Activated CD8-positive, alpha-beta memory T cell treated with anti-CD3 and anti-CD28 coated beads, Interleukin-2, amount 10 ng/mL, durations not matched to agents 7 days and 5 days (primary cell): ENCODE measurements around the gene NFKB1. TPM values are rescaled to one million over a fixed set of nuclear protein-coding genes. Genes with fewer than 3 reads are reported as not detected.
A peak's percentile ranks its signal among the peaks of the same experiment; 100 is the strongest.

Source experiments
- ATAC-seq: fragments of 150-1000 bp; cut with Tn5 transposase; one replicate; pipeline ENCODE4 v1.10.0; 2021; ENCODE audit warnings: moderate library complexity
- CTCF ChIA-PET: fragments of 350-600 bp; sonication (Branson Sonifier 250); formaldehyde crosslinking; loops from one replicate; lab custom pipeline; 2021; ENCODE audit warnings: antibody characterized with exemption; lab: Charles Lee
- DNase-seq: peaks from one replicate; pipeline ENCODE4 v3.0.0-alpha.2; 2020
- H3K27ac Mint-ChIP-seq: one replicate; pipeline ENCODE4 v1.8.0; 2021; ENCODE audit warnings: mild to moderate bottlenecking, mixed read lengths
- H3K27me3 Mint-ChIP-seq: one replicate; pipeline ENCODE4 v1.8.0; 2021; ENCODE audit warnings: mixed read lengths
- H3K36me3 Mint-ChIP-seq: one replicate; pipeline ENCODE4 v1.8.0; 2021; ENCODE audit warnings: mild to moderate bottlenecking, mixed read lengths
- H3K4me1 Mint-ChIP-seq: one replicate; pipeline ENCODE4 v1.8.0; 2021; ENCODE audit warnings: mixed read lengths
- H3K4me3 Mint-ChIP-seq: one replicate; pipeline ENCODE4 v1.8.0; 2021; ENCODE audit warnings: mild to moderate bottlenecking, moderate library complexity, mixed read lengths
- H3K9me3 Mint-ChIP-seq: one replicate; pipeline ENCODE4 v1.8.0; 2022; ENCODE audit warnings: low read depth, mixed read lengths
- total RNA-seq, 2 experiments: library from RNA; stranded (reverse); gene quantifications; one replicate each; pipeline ENCODE4 v1.2.3, GENCODE V29; 2021

The NFKB1 gene
- total RNA-seq, 2 experiments from 2014 or later, result 92.3 to 110 TPM

DNA sequence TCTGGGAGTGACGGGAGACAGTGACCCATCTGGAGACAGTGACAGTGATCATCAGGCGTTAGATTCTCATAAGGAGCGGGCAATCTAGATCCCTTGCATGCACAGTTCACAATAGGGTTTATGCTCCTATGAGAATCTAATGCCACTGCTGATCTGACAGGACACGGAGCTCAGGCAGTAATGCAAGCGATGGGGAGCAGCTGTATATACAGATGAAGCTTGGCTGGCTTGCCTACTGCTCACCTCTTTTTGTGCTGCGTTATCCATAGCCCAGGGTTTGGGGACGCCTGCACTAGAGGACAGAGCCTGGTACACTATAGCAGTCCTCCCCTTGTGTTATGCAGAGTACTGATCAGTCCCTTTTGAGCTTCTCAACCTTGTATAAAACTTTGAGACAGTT lies 23.5 kb downstream of the NFKB1 start:
- DNase-seq (no peak), ATAC-seq (no peak)
- CTCF ChIA-PET, result interaction anchor here (1.2 kb wide), 1 partner anchor 10 kb away, joined by 5 read pairs; no protein-coding TSS in a partner anchor
- Mint-ChIP-seq H3K4me3 (no peak overlapping the region), H3K9me3 (no peaks in the 10 kb centered on the region), H3K4me1 (peaks cover 75% of the 10 kb centered on the region), H3K27ac (no peak overlapping the region), H3K27me3 (no peaks in the 10 kb centered on the region), H3K36me3 (peaks cover 31% of the 10 kb centered on the region)

DNA sequence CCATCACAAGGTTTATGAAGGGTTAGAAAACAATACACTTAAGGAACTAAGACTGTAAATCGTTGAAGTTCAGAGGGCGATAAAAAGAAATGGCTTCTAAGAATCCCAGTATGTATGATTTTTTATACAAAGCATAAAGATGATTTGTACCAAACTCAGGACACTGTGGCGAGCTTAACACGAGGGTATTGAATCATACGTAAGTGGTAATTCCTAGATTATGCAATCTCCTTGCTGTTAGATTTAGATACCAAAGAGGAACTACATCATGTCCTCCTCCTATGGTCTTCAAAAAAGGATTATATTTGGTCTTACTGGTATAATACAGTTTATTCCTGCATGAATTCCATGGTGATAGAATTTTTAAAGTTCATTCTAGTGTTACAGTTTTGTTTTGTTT lies 23.9 kb downstream of the NFKB1 start:
- Mint-ChIP-seq H3K36me3 (peaks cover 35% of the 10 kb centered on the region), H3K27me3 (no peaks in the 10 kb centered on the region), H3K4me1 (peaks cover 76% of the 10 kb centered on the region), H3K9me3 (no peaks in the 10 kb centered on the region), H3K4me3 (no peak overlapping the region), H3K27ac (peak overlapping the region; percentile 31)
- DNase-seq, result no peak
- CTCF ChIA-PET, result interaction anchor here (1.2 kb wide), 1 partner anchor 9 kb away, joined by 5 read pairs; no protein-coding TSS in a partner anchor
- no peak for ATAC-seq

GRCh38 chr4:102525504-102525903 lies 24.3 kb downstream of the NFKB1 start:
- H3K27ac Mint-ChIP-seq, result peak overlapping the region; percentile 31
- peaks cover 76% of the 10 kb centered on the region for H3K4me1 Mint-ChIP-seq
- H3K4me3 Mint-ChIP-seq, result no peak overlapping the region
- peaks cover 37% of the 10 kb centered on the region for H3K36me3 Mint-ChIP-seq
- CTCF ChIA-PET, result no interaction called here
- ATAC-seq (no peak), DNase-seq (no peak)
- no peaks in the 10 kb centered on the region for H3K9me3 Mint-ChIP-seq
- no peaks in the 10 kb centered on the region for H3K27me3 Mint-ChIP-seq

DNA sequence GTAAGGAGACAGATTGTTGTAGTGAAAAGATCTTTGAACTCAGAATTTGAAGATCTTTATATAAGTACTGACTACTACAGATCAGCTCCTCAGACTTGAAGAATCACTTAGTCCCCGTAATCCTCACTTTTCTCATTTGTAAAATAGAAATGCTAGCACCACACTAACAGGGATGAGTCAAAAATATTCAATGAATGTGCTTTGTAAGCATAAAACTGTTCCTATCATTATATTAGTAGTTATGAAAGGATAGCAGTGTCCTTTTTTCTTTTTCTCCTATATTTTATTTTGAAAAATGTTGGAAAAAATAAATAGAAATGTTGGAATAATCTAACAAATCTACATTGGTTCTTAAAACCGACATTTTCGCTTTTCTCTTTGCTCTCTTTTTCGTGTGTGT lies 25.4 kb downstream of the NFKB1 start:
- ATAC-seq (no peak), DNase-seq (no peak)
- Mint-ChIP-seq H3K9me3 (no peaks in the 10 kb centered on the region), H3K4me3 (no peak overlapping the region), H3K27me3 (no peaks in the 10 kb centered on the region), H3K36me3 (peaks cover 45% of the 10 kb centered on the region), H3K4me1 (peaks cover 76% of the 10 kb centered on the region), H3K27ac (no peak overlapping the region)
- CTCF ChIA-PET, result interaction anchor here (1.3 kb wide), 1 partner anchor 26 kb away, joined by 4 read pairs; the partner anchor contains the start of gene NFKB1

GRCh38 chr4:102527695-102528283 lies 26.6 kb downstream of the NFKB1 start:
- H3K27me3 Mint-ChIP-seq, result no peaks in the 10 kb centered on the region
- CTCF ChIA-PET, result interaction anchor here (1.3 to 2.8 kb wide), 6 partner anchors 9 to 58 kb away, joined by 3 to 11 read pairs (median 4); partner anchors contain the start of gene NFKB1
- H3K4me1 Mint-ChIP-seq, result peaks cover 67% of the 10 kb centered on the region
- no peaks in the 10 kb centered on the region for H3K9me3 Mint-ChIP-seq
- DNase-seq (peak; percentile 58), ATAC-seq (peak; percentile 86)
- H3K36me3 Mint-ChIP-seq, result peaks cover 47% of the 10 kb centered on the region
- H3K27ac Mint-ChIP-seq, result peak overlapping the region; percentile 85
- H3K4me3 Mint-ChIP-seq, result peak overlapping the region; percentile 73

DNA sequence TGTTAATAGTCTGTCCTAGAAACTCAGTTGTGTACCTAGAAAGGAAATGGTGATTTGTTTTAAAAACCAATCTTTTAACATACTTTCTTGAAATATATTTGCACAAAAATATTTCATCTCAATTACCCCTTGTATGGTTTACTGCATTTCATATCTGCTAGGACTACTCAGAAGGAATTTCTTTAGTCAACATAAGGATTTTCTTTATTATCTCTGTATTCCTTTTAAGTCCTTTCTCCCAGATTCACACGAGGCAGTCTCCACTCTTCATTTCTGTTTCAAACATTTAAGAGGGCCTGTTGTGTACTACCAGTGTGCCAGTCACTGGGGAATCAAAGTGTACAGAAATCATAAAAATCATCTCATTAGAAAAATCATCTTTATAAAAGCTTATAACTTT lies 28.8 kb downstream of the NFKB1 start:
- H3K9me3 Mint-ChIP-seq, result no peaks in the 10 kb centered on the region
- CTCF ChIA-PET, result interaction anchor here (1.2 to 2.8 kb wide), 3 partner anchors 30 to 96 kb away, joined by 4 to 11 read pairs (median 6); no protein-coding TSS in a partner anchor
- H3K4me3 Mint-ChIP-seq, result no peak overlapping the region
- H3K27ac Mint-ChIP-seq, result no peak overlapping the region
- H3K27me3 Mint-ChIP-seq, result no peaks in the 10 kb centered on the region
- DNase-seq, result no peak
- peaks cover 60% of the 10 kb centered on the region for H3K36me3 Mint-ChIP-seq
- ATAC-seq, result no peak
- H3K4me1 Mint-ChIP-seq, result peaks cover 71% of the 10 kb centered on the region

DNA sequence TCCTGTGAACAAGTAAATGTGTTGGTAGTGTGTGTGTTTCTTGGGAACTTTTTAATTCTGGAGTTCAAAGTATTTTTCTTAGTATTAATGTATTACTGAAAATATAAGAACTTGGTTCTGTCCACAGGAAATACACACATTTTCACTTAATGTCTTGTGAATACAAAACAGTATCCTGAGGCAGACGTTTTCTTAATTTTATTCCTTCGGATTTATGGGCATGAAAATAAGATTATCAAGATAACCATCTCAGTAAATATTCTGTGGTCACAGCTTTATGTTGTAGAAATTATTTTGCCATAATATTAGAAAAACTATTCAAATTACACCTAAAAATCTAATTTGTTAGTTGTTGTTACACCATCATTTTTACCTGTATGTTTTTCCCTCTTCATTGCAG lies 29.8 kb downstream of the NFKB1 start:
- Mint-ChIP-seq H3K27ac (no peak overlapping the region), H3K9me3 (no peaks in the 10 kb centered on the region), H3K27me3 (no peaks in the 10 kb centered on the region), H3K4me3 (no peak overlapping the region), H3K4me1 (peaks cover 70% of the 10 kb centered on the region), H3K36me3 (peaks cover 52% of the 10 kb centered on the region)
- DNase-seq (no peak), ATAC-seq (no peak)
- CTCF ChIA-PET, result interaction anchor here (1.2 kb wide), 1 partner anchor 95 kb away, joined by 4 read pairs; no protein-coding TSS in a partner anchor

- no peak overlapping the region for H3K27ac Mint-ChIP-seq
- H3K36me3 Mint-ChIP-seq, result peaks cover 53% of the 10 kb centered on the region
- no peaks in the 10 kb centered on the region for H3K9me3 Mint-ChIP-seq
- peaks cover 71% of the 10 kb centered on the region for H3K4me1 Mint-ChIP-seq
- CTCF ChIA-PET, result no interaction called here
- ATAC-seq, result no peak
- DNase-seq, result no peak
- H3K27me3 Mint-ChIP-seq, result no peaks in the 10 kb centered on the region
- H3K4me3 Mint-ChIP-seq, result no peak overlapping the region
Measured at GRCh38 chr4:102531462-102531861, 30.3 kb downstream of the NFKB1 start.

DNA sequence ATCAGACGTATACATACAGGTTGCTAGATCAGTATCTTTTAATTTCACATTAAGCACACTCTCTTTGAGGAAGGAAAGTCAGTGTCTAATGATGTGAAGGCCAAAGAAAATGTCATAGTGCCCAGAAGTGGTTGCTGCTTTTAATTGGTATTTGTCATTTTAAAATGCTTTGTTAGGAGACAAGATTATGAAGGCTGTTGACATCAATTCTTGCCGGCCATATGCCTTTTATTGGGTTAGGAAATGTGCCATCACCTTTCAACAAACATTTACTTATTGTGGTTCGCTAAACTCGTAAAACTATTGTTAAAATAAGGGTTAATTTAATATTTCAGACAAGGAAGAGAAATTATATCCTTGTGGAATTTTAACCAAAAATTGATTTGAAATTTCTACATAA lies 32.2 kb downstream of the NFKB1 start:
- peaks cover 56% of the 10 kb centered on the region for H3K4me1 Mint-ChIP-seq
- H3K27ac Mint-ChIP-seq, result no peak overlapping the region
- no peaks in the 10 kb centered on the region for H3K9me3 Mint-ChIP-seq
- no peaks in the 10 kb centered on the region for H3K27me3 Mint-ChIP-seq
- CTCF ChIA-PET, result no interaction called here
- H3K4me3 Mint-ChIP-seq, result no peak overlapping the region
- DNase-seq (no peak), ATAC-seq (no peak)
- peaks cover 57% of the 10 kb centered on the region for H3K36me3 Mint-ChIP-seq

- Mint-ChIP-seq H3K36me3 (peaks cover 55% of the 10 kb centered on the region), H3K27ac (no peak overlapping the region), H3K27me3 (no peaks in the 10 kb centered on the region), H3K4me1 (peaks cover 51% of the 10 kb centered on the region), H3K4me3 (no peak overlapping the region), H3K9me3 (no peaks in the 10 kb centered on the region)
- ATAC-seq, result no peak
- CTCF ChIA-PET, result interaction anchor here (1.2 to 1.4 kb wide), 2 partner anchors 9 to 32 kb away, joined by 4 to 5 read pairs; no protein-coding TSS in a partner anchor
- no peak for DNase-seq
Measured at GRCh38 chr4:102533904-102534303, 32.7 kb downstream of the NFKB1 start.

DNA sequence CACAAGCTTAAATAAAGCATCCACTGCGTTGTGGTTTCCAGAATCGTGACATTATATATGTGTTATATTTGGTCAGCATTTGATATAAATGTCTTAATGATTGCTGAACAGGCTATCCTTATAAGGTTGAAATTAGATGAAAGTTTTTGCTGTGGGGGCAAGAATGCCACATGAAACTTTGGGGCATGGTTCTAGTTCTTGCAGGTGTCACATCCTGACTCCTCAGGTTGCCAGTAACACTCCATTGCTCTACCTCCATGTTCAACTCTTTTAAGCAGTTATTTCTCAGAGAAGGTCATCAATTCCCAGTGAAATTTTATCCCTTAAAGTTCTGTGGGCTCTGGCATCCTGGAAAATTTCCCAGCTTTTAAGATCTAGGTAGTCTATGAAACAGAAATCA lies 33.7 kb downstream of the NFKB1 start:
- no peak for ATAC-seq
- peaks cover 58% of the 10 kb centered on the region for H3K36me3 Mint-ChIP-seq
- peaks cover 45% of the 10 kb centered on the region for H3K4me1 Mint-ChIP-seq
- H3K27ac Mint-ChIP-seq, result no peak overlapping the region
- CTCF ChIA-PET, result interaction anchor here (1.0 to 1.4 kb wide), 4 partner anchors 10 to 43 kb away, joined by 3 to 5 read pairs (median 4); no protein-coding TSS in a partner anchor
- DNase-seq, result no peak
- H3K9me3 Mint-ChIP-seq, result no peaks in the 10 kb centered on the region
- no peak overlapping the region for H3K4me3 Mint-ChIP-seq
- no peaks in the 10 kb centered on the region for H3K27me3 Mint-ChIP-seq

DNA sequence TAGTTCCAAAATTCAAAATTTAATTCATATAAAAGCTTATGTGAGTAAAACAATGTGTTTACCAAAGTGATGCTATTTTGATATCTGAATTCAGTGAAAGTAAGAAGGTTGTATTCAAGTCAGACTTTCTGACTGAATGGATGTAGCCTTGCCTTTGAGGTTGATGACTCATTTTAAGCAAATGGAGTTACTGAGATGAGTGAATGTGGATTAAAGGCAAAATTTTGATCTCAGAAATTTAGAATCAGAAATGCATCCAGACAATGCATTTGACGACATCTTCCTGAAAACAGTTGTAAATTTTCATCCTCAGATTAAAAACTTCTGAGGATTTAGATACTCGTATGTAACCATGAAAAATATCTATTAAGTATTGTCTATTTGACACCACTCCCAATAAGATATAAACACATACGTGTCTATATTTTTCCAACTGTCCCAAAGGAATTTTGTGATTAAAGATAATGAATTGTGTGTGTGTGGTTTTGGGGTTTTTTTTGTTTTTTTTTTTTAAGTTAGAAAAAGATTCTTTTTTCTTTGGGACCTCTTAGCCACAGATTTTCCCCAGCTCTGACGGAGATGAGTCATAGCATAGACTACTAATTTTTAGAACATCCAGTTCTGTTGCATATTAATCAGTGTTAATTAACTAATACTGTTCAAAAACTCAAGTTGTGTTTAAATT lies 34.4 kb downstream of the NFKB1 start:
- Mint-ChIP-seq H3K27ac (no peak overlapping the region), H3K9me3 (no peaks in the 10 kb centered on the region), H3K4me3 (no peak overlapping the region), H3K36me3 (peaks cover 52% of the 10 kb centered on the region), H3K27me3 (no peaks in the 10 kb centered on the region), H3K4me1 (peaks cover 40% of the 10 kb centered on the region)
- DNase-seq (no peak), ATAC-seq (peak; percentile 92)
- CTCF ChIA-PET, result interaction anchor here (0.9 to 1.4 kb wide), 4 partner anchors 15 to 42 kb away, joined by 3 to 4 read pairs (median 3); no protein-coding TSS in a partner anchor

DNA sequence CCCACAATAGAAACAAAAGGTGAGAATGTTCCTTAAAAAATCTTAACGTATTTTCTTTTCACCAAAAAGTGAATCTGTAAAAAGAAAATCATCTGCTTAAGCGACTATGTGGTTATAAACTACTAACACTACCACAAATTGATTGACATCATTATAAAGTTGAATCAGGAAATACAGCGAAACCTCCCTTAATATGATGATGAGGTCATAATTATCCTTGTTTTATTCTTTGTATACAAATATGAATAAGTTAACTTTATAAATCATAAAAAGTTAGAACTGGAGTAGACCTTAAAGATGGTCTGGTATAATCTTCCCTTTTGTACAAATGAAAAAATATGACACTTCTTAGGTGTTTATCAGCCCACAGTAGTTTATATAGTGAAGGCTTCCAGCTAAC lies 35.6 kb downstream of the NFKB1 start:
- Mint-ChIP-seq H3K4me3 (no peak overlapping the region), H3K27me3 (no peaks in the 10 kb centered on the region), H3K27ac (no peak overlapping the region), H3K4me1 (peaks cover 46% of the 10 kb centered on the region), H3K36me3 (peaks cover 47% of the 10 kb centered on the region), H3K9me3 (no peaks in the 10 kb centered on the region)
- DNase-seq (no peak), ATAC-seq (no peak)
- CTCF ChIA-PET, result interaction anchor here (1.1 to 2.0 kb wide), 5 partner anchors 10 to 472 kb away, joined by 3 to 7 read pairs (median 4); no protein-coding TSS in a partner anchor
